HFF-Myc (cell line): ENCODE measurements around the gene SRPK3.

ENCODE experiments used
- DNase-seq: peaks from one replicate; pipeline ENCODE4 v3.0.0-alpha.2; 2011; ENCODE audit warnings: low read depth; ENCODE audit errors: extremely low read depth
- H3K4me3 ChIP-seq: replicated peaks from 2 replicates; pipeline ENCODE4 v1.5.1; 2011; ENCODE audit warnings: low read depth, mild to moderate bottlenecking, control low read depth, low read length
- CTCF ChIP-seq: IDR thresholded peaks from 2 replicates; pipeline ENCODE4 v1.5.1; 2012; ENCODE audit warnings: mild to moderate bottlenecking, low read depth, low read length, control low read depth; ENCODE audit errors: missing control alignments

Gene SRPK3

GRCh38 chrX:153821066-153821465 is 40.2 kb downstream of the SRPK3 start:
- no peak for DNase-seq
- no peak for TF ChIP-seq CTCF
- no peak overlapping the region for H3K4me3 ChIP-seq

GRCh38 chrX:153824348-153824747 is 43.5 kb downstream of the SRPK3 start:
- no peak for TF ChIP-seq CTCF
- DNase-seq, result no peak
- H3K4me3 ChIP-seq, result no peak overlapping the region

GRCh38 chrX:153825042-153825441 is 44.2 kb downstream of the SRPK3 start:
- no peak for DNase-seq
- no peak for TF ChIP-seq CTCF
- H3K4me3 ChIP-seq, result no peak overlapping the region

- no peak for DNase-seq
- no peak for TF ChIP-seq CTCF
- H3K4me3 ChIP-seq, result no peak overlapping the region
Observed at GRCh38 chrX:153827016-153827415, 46.2 kb downstream of the SRPK3 start.

GRCh38 chrX:153827903-153828302 is 47.1 kb downstream of the SRPK3 start:
- no peak for DNase-seq
- H3K4me3 ChIP-seq, result no peak overlapping the region
- TF ChIP-seq CTCF, result no peak

- no peak for DNase-seq
- H3K4me3 ChIP-seq, result no peak overlapping the region
- TF ChIP-seq CTCF, result no peak
Observed at GRCh38 chrX:153828308-153828707, 47.5 kb downstream of the SRPK3 start.
